Measurements from ENCODE around the gene KCNH1. TPM values are rescaled to one million over a fixed set of nuclear protein-coding genes. Genes with fewer than 3 reads are reported as not detected.

Gene KCNH1
- polyA plus RNA-seq, 1 donor from 2014 or later = 3.9 TPM

DNA sequence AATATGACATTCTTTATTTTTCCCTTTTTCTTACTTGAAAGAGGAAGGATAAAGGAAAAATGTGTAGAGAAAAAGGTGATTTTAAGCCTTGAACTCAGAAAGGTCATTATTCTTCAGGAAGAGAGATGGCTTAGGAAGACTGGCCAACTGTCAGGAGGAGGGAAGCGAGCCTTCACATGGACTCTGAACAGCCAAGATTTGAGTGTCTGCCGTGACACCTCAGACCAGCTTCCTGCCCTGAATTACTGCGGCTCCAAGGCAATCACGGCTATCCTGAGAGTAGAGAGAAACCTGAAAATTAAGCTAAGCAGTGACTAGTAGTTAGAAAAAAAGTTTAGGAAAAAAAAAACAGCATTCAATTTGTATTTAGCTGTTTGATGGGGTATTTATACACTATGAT lies 314.7 kb downstream of the KCNH1 start:
- Histone ChIP-seq H3K79me2 (replicated peaks; ENCODE audit: insufficient read depth, low read length) (no peaks in the 10 kb centered on the region), H3K4me3 (ENCODE audit: low read length) (no peak overlapping the region), H3K9ac (ENCODE audit: low read length) (no peak overlapping the region), H3K9me2 (ENCODE audit: insufficient read depth, low read length) (no peaks in the 10 kb centered on the region), H4K20me1 (ENCODE audit: insufficient read depth) (no peaks in the 10 kb centered on the region), H3K9me3 (ENCODE audit: low read length) (no peaks in the 10 kb centered on the region), H3F3A (ENCODE audit: insufficient read depth, low read length, poor library complexity, severe bottlenecking) (no peaks in the 10 kb centered on the region), H3K36me3 (ENCODE audit: insufficient read depth, low read length) (no peaks in the 10 kb centered on the region), H3K27ac (ENCODE audit: low read length) (no peak overlapping the region), H3K4me2 (ENCODE audit: low read length) (no peak overlapping the region), H2AFZ (ENCODE audit: low read depth, low read length) (no peak overlapping the region), H3K27me3 (ENCODE audit: insufficient read depth, low read depth, low read length) (no peaks in the 10 kb centered on the region)
- TF ChIP-seq TAF1 (IDR thresholded peaks at IDR 0.05; ENCODE audit: low read depth) (no peak), POLR2AphosphoS5 (IDR thresholded peaks at IDR 0.05) (no peak), EZH2 (IDR thresholded peaks at IDR 0.05; ENCODE audit: borderline replicate concordance, insufficient read depth, low read length, poor library complexity, severe bottlenecking) (no peak), EP300 (conservative IDR thresholded peaks at IDR 0.05; ENCODE audit: poor library complexity, severe bottlenecking) (no peak), RAD21 (conservative IDR thresholded peaks at IDR 0.05) (no peak), SMC3 (conservative IDR thresholded peaks at IDR 0.05; ENCODE audit: poor library complexity) (no peak), MXI1 (conservative IDR thresholded peaks at IDR 0.05; ENCODE audit: poor library complexity, severe bottlenecking) (no peak)
- TF ChIP-seq, protein P1, sequence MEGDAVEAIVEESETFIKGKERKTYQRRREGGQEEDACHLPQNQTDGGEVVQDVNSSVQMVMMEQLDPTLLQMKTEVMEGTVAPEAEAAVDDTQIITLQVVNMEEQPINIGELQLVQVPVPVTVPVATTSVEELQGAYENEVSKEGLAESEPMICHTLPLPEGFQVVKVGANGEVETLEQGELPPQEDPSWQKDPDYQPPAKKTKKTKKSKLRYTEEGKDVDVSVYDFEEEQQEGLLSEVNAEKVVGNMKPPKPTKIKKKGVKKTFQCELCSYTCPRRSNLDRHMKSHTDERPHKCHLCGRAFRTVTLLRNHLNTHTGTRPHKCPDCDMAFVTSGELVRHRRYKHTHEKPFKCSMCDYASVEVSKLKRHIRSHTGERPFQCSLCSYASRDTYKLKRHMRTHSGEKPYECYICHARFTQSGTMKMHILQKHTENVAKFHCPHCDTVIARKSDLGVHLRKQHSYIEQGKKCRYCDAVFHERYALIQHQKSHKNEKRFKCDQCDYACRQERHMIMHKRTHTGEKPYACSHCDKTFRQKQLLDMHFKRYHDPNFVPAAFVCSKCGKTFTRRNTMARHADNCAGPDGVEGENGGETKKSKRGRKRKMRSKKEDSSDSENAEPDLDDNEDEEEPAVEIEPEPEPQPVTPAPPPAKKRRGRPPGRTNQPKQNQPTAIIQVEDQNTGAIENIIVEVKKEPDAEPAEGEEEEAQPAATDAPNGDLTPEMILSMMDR (IDR thresholded peaks at IDR 0.05; ENCODE audit: poor library complexity, severe bottlenecking) = no peak
- TF ChIP-seq, protein P2, sequence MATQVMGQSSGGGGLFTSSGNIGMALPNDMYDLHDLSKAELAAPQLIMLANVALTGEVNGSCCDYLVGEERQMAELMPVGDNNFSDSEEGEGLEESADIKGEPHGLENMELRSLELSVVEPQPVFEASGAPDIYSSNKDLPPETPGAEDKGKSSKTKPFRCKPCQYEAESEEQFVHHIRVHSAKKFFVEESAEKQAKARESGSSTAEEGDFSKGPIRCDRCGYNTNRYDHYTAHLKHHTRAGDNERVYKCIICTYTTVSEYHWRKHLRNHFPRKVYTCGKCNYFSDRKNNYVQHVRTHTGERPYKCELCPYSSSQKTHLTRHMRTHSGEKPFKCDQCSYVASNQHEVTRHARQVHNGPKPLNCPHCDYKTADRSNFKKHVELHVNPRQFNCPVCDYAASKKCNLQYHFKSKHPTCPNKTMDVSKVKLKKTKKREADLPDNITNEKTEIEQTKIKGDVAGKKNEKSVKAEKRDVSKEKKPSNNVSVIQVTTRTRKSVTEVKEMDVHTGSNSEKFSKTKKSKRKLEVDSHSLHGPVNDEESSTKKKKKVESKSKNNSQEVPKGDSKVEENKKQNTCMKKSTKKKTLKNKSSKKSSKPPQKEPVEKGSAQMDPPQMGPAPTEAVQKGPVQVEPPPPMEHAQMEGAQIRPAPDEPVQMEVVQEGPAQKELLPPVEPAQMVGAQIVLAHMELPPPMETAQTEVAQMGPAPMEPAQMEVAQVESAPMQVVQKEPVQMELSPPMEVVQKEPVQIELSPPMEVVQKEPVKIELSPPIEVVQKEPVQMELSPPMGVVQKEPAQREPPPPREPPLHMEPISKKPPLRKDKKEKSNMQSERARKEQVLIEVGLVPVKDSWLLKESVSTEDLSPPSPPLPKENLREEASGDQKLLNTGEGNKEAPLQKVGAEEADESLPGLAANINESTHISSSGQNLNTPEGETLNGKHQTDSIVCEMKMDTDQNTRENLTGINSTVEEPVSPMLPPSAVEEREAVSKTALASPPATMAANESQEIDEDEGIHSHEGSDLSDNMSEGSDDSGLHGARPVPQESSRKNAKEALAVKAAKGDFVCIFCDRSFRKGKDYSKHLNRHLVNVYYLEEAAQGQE (IDR thresholded peaks at IDR 0.05; ENCODE audit: borderline replicate concordance) = no peak

DNA sequence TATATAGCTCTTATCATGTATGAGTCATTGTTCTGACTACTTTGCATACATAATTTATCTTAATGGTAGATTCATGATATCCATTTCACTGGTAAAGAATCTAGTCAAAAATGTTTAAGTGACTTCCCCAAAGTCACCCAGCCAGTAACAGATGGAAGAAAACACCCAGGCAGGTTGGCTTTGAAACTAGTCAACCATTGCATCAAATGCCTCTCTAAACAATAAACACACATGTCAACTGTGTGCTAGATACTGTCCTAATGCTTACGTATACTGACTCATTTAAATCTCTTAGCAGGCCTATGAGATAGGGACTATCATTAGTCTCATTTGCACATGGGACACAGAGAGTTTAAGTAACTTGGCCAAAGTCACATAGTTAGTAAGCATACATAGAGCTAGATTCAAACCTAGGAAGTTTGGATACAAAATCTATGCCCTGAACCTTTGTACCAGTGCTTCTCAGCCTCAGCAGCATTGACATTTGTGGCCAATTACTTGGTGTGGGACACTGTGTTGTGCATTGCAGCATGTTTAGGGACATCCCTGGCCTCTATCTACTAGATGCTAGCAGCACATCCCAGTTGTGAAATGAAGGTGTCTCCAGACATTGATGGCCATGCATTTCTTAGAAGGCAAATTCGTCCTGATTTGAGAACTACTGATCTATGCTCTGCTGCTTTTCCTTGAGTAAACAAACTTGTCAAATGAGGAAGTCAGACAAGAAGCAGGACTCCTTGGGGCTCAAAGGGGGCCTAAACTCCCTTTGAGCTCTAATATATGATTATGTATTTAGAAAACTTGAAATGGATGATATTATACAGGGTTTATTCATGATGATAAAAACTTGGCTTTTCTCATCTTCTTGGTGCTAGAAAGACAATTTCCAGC lies 316.3 kb downstream of the KCNH1 start:
- TF ChIP-seq, protein P2 (IDR thresholded peaks at IDR 0.05; ENCODE audit: borderline replicate concordance) = no peak
- TF ChIP-seq MXI1 (conservative IDR thresholded peaks at IDR 0.05; ENCODE audit: poor library complexity, severe bottlenecking) (no peak), TAF1 (IDR thresholded peaks at IDR 0.05; ENCODE audit: low read depth) (no peak), POLR2AphosphoS5 (IDR thresholded peaks at IDR 0.05) (no peak), SMC3 (conservative IDR thresholded peaks at IDR 0.05; ENCODE audit: poor library complexity) (no peak), EP300 (conservative IDR thresholded peaks at IDR 0.05; ENCODE audit: poor library complexity, severe bottlenecking) (no peak), RAD21 (conservative IDR thresholded peaks at IDR 0.05) (no peak), EZH2 (IDR thresholded peaks at IDR 0.05; ENCODE audit: borderline replicate concordance, insufficient read depth, low read length, poor library complexity, severe bottlenecking) (no peak)
- Histone ChIP-seq H3K4me3 (ENCODE audit: low read length) (no peak overlapping the region), H2AFZ (ENCODE audit: low read depth, low read length) (no peak overlapping the region), H3K9me2 (ENCODE audit: insufficient read depth, low read length) (no peaks in the 10 kb centered on the region), H3K36me3 (ENCODE audit: insufficient read depth, low read length) (no peaks in the 10 kb centered on the region), H3K27me3 (ENCODE audit: insufficient read depth, low read depth, low read length) (no peaks in the 10 kb centered on the region), H3K9ac (ENCODE audit: low read length) (no peak overlapping the region), H3K27ac (ENCODE audit: low read length) (no peak overlapping the region), H3F3A (ENCODE audit: insufficient read depth, low read length, poor library complexity, severe bottlenecking) (no peaks in the 10 kb centered on the region), H3K4me2 (ENCODE audit: low read length) (no peak overlapping the region), H3K79me2 (replicated peaks; ENCODE audit: insufficient read depth, low read length) (no peaks in the 10 kb centered on the region), H3K9me3 (ENCODE audit: low read length) (no peaks in the 10 kb centered on the region), H4K20me1 (ENCODE audit: insufficient read depth) (no peaks in the 10 kb centered on the region)

Measured in neural cell (in vitro differentiated cells).